GM18511 (cell line): ENCODE data around the gene C16orf74.

Experiments used
- ATAC-seq: cut with Tn5 transposase; IDR thresholded peaks from one replicate; pipeline ENCODE4 v1.9.1; 2021; ENCODE audit warnings: mild to moderate bottlenecking, moderate library complexity; ENCODE audit not compliant: unreplicated experiment

Gene C16orf74

DNA sequence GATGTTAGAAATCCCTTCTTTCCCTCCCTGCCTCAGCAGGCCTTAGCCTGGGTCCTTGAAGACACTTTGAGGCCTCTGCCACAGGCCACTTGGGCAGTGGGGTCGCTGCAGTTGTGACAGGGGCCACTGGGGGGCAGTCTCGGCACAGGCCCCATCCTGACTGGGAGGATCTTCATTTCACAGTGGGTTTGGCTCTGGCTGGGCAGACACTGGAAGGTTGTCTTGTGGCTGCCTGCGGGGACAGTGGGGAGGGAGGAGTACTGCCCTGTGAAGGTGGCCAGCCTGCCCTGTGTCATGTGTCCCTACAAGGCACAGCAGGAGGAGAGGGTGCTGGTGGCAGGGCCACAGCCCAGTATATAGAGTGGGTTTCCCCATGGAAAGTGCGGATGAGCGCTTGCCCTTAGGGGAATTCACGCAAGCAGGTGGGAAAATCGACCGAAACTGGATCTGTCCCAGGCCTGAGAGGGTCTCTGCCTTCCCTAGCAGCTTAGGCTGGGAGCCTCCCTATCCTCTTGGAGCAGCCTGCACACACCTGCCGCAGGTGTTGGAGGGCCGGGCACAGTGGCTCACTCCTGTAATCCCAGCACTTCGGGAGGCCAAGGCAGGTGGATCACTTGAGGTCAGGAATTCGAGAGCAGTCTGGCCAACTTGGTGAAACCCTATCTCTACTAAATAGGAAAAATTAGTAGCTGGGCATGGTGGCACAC, 90.9 kb downstream of the C16orf74 start:
- ATAC-seq = no peak

- no peak for ATAC-seq
These were observed 91.6 kb downstream of the C16orf74 start for GRCh38 chr16:85659336-85659735.

GRCh38 chr16:85658504-85659326, 92.2 kb downstream of the C16orf74 start:
- no peak for ATAC-seq

DNA sequence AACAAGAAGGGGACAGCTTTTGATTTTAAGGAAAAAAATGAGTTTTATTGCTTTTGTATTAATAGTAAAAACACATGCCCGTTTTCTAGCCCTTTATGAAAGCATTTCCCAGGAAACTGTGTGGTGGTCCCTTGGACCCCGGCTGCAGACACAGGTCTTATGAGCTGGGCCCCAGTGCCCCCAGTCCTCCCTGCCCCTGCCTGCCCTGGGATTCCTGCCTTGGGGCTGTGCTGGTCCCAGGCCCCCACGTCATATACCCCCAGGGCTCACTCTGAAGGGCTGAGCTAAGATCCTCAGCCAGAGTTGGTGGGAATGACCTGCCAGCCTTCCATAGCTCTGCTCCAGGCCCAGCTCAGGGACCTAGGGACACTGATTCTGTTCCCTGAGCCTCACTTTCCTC, 92.9 kb downstream of the C16orf74 start:
- no peak for ATAC-seq
